GM04503 (cell line): ENCODE data around the gene TMEM154.
A peak's percentile ranks its signal among the peaks of the same experiment; 100 is the strongest.
"Not testable (repeated sequence)": the region's sequence is repeated elsewhere in the genome, so short reads cannot be mapped to it uniquely, and the experiment has no call there.

Experiments used
- DNase-seq: peaks from one replicate; pipeline ENCODE4 v3.0.0-alpha.2; 2012; ENCODE audit warnings: low read depth

TMEM154 gene

DNA sequence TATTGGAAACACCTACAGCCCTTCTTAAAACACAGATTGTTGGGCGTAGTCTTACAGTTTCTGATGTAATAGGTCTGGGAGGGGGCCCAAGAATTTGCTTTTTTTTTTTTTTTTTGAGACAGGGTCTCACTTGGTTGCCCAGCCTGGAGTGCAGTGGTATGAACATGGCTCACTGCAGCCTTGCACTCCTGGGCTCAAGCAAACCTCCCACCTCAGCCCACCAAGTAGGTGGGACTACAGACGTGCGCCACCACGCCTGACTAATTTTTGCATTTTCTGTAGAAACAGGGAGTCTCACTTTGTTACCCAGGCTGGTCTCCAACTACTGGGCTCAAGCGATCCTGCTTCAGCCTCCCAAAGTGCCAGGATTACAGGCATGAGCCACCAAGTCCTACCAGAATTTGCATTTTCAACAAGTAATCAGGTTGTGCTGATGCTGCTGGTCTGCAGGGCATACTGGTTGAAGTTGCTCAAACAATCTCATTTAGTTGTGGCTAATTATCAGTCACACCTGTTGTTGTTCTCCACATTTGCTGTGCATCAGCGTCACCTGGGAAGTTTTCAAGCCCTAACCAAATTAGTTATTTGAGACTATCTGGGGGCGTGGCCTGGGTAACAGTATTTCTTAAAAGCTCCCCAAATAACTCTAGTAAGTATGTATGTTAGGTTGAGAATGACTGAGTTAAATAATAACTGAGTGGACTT, 14.0 kb downstream of the TMEM154 start:
- no peak for DNase-seq

DNA sequence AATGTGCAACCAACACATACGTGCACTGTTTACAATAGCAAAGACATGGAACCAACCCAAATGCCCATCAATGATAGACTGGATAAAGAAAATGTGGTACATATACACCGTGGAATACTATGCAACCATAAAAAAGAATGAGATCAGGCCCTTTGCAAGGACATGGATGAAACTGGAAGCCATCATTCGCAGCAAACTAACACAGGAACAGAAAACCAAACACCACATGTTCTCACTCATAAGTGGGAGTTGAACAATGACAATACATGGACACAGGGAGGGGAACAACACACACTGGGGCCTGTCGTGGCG, 15.8 kb downstream of the TMEM154 start:
- DNase-seq: not testable (repeated sequence)

DNA sequence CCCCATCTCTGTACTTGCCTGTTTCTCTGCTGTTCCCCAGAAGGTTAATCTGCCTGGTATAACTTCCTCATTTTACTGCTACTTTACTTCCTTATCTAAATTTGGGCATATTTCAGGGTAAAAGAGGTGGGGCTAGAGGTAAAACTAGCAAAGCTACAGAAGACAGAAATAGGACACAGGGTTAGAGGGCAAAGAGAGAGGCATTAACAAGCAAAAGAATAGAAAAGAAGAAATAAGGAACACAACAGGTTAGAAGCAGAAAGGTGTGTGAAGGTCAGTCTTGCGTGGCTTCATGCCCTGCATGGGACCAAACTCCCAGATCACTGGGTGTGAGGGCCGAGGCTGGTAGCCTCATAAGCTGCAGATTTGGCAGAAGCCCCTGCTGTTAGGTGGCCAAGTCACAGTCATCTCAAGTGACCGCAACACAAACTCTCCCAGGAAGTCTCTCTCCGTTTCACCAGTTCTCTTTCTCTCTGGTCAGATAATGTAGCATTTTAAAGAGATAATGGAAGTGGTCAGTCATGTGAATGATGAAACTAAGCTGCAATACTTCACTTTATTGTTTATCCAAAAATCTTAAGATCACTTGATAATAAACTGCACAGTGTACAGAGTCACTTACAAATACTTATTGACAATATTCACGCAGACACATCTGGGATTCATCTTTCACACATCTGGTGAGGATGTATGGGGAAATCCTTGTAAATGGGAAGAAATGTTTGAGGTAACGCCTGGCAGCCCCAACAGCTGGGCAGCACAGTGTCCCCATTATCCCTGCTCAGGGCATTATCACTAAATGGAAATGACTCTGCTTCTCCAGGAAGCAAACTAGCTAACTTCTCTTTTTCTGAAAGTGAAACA, 16.4 kb downstream of the TMEM154 start:
- no peak for DNase-seq

DNA sequence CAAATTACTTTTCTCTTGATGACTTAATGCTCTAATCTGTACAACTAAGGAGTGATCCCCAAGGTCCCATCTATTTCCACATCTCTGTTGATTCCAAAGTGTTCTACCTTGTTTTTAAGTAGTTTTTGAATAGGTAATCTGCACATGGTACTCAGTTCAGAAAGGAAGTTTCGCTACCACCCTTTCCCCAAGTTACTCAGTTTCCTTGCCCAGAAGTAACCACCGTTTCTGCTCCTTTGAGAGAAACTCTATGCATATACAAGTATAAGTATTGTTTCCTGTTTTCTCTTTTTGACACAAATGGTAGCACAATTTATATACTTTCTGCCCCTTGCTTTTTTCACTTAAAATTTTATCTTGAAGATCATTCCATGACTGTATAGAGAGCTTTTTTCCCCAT, 18.1 kb downstream of the TMEM154 start:
- DNase-seq: no peak

DNA sequence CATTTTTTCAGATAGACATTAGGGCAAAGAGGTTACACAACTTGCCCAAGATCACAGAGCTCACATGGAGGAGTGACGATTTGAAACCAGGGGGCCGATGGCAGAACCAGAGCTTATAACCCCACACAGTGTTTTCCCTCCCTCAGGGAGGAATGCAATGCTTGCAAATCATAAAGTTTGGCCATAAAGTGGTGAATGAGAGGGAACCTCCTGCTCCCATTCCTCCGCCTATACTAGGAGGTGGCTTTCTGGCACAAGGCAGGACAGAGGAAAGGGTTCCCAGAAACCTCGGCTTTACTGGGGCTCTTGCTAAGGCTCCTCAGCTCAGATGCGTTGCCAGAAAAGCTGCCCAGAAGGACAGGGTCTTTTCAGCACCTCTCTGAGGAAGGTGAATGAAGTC, 19.3 kb downstream of the TMEM154 start:
- DNase-seq: no peak

DNA sequence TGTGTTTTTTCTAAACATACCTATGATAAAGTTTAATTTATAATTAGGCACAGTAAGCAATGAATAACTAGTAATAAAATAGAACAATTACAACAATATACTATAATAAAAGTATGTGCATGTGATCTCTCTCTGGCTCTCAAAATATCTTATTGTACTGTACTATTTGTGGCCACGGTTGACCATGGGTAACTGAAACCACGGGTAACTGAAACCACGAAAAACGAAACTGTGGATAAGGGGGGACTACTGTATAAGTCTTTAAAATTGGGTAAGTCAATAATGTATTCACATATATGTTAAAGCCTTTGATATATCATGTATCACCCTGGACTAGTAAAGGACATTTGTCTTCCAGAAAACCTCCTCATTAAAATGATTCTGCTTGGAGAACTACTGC, 20.0 kb downstream of the TMEM154 start:
- DNase-seq: no peak

DNA sequence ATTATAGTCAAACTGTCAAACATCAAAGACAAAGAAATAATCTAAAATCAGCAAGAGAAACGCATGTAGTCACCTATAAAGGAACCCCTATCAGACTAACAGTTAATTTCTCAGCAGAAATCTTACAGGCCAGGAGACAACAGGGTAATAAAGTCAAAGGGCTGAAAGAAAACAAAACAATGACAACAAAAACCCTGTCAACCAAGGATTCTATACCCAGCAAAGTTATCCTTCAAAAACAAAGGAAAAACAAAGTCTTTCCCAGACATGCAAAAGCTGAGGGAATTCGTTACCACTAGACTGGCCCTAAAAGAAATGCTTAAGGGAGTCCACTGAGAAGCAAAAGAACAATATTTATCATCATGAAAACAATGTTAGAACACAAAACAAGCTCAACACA, 22.1 kb downstream of the TMEM154 start:
- no peak for DNase-seq

DNA sequence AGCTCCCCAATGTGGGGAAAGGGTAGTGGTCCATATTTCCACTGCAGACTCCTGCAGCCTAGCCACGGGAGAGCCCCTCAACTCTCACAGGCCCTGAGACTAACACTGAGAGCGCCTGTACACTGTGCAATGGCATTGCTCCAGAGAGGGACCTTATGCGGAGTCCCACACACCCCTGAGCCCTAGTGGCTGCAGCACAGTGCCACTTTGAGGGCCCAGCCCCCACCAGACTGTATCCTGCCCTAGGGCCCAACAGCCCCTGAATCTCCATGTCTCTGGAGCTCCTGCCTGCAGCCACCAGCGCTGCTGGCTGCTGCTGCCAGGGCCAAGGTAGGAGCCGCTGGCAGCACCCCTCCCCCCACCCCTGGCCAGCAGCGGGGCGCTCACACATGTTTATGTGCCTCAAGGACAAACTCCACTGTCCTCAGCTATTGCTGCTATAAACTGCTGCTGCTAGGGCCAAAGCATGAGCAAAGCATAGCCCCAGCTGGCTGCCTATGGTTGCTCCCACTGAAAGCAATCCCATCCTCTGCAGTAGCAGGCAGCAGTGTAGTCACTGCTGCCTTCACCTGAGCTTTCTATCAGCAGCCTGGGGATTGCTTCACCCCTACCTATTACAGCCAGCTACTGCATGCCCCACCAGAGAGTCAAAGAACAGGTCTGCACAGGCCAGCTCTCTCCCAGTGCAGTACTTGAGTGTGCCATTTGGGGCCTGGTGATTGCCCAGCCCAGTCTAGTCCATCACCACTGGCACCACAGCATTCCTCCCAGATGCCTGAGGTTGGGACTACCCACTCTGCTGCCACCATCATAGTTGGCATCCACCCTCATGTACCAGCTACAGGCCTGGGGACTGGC, 24.3 kb downstream of the TMEM154 start:
- no peak for DNase-seq

DNA sequence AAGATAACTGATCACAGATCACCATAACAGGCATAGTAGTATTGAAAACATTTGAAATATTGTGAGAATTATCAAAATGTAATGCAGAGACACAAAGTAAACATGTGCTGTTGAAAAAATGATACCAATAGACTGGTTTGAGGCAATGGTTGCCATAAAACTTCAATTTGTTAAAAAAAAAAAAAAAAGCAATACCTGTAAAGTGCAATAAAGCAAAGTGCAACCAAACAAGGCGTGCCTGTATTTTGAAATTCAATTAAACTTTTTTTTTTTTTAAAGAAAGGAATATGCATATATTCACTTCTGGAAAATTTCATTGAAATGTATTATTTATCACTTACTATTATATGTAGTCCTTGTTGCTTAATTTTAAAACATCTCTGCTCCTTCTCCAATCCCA, 27.7 kb downstream of the TMEM154 start:
- no peak for DNase-seq

DNA sequence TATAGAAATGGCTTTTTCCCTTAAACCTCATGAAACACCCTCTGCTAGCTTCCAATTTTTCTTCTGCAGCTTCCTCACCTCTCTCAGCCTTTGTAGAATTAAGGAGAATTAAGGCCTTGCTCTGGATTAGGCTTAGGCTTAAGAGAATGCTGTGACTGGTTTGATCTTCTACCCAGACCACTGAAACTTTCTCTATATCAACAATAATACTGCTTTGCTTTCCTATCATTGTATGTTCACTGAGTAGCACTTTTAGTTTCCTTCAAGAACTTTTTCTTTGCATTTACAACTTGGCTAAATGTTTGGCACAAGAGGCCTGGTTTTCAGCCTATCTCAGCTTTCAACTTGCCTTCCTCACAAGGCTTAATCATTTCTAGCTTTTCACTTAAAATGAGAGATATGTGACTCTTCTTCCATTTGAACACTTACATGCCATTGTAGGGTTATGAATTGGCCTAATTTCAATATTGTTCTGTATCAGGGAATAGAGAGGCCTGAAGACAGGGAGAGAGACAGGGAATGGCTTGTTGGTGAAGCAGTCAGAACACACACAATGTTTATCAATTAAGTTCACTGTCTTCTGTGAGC, 28.2 kb downstream of the TMEM154 start:
- DNase-seq: no peak

DNA sequence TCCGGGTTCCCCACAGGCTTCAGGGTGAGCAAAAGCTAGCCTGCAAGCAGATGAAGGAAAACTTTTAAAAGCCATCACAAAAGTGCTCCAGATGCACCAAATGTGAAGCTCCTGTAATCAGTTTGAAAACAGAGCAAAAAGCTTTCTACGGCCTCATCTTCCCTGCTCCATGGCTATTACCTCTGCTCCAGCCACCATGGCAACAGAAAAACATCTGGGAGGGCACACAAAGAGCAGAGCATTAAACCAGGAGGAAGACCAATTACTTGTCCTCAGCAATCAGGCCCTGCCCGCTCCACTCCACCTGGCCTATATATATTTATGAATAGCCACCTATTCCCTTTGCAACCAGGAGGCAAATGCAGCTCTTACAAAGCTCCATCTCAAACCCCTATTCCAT, 33.6 kb downstream of the TMEM154 start:
- DNase-seq: no peak

DNA sequence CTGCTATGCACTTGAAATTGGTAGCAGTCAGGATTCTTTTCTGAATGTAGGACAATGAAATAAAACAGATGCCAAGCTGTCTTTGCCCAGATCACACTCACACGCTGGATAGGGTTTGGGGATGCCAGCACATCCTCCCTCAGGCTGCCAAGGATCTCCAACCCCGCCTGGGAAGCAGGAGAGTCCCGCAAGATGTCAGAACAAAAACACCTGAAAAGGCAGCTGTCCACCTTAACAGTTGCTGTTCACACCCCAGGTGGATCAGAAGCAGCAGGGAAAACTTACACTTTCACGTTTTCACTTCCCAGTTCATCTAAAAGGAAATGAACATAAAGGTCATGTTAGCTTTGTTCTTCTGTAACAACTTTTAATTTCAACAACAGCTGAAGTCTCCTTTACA, 35.7 kb downstream of the TMEM154 start:
- DNase-seq: no peak

DNA sequence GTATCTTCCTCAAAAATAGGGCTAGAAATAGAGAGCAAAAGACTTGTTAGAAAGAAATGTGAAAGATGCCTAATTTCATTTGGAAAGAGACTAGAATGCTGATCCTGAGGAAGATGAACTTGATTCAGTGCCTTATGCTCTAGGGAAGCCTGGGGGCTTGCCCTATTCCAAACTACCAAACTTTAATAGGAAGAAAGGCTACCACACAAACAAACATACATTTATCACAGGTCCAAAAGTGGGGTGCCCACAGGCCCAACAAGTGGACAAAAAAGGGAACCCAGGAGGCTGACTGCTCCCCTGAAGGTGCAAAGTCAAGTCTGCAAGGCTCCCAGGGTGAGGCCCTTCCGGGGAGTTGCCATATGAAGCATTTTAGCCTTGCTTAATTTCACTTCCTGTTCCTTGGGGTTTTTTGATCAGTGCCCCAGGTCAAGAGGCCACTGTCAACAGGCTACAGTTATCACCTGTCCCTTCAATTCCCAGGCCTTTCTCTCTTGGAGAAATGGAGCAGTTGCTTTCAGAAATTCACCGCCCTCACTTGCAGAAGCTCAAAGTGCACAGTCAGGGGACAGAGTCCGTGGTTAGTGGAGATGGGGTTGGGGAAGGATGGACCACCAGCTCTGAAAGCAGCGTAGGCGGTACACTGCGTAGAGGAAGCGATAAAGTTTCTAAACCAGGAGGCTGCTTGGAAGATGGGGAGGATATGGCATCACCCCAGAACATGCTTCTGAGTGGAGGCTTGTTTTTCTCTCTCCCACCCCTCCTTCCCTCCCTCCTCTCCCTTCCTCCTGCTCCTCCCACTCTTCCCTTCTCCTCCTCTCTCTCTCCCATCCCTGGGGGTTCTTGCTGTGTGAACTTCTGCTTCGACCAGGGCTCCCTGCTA, 36.4 kb downstream of the TMEM154 start:
- DNase-seq: no peak

DNA sequence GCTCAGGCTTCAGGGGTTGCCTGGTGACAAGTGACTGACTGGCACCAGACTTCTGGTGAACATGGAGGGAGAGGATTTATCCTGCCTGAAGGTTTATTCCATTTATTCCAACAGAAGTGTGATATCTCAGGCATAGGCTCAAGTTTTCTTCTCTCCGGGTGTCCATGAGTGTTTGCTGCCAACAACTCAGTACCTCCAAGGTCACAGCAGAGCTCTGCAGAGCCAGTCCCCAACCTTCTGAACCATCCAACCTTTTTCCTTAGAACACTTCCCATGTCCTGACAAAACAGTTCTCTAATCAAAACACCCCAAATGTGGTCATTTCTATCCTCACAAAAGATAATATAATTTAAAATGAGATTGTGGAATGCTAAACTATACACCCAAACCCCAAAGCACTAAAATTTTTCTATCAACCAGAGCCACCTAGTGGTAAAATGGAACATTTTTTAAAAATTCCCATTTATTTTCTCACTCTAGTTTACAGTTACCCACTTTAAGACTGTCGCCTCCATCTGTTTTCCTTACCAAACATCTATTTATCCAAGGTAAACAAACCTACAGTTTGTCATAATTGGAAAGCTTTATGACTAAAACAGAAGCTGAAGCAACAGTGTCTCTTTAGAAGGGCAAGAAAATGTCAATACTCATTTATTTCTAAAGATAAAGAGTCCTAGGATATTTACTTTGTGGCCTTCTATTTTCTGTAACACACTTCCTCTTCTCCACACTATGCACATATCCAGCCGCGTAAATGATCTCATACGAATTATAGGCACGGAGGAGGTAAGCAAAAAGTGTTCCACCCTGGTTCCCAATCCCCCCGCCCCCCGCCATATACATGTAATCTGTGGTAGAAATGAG, 39.5 kb downstream of the TMEM154 start:
- no peak for DNase-seq

DNA sequence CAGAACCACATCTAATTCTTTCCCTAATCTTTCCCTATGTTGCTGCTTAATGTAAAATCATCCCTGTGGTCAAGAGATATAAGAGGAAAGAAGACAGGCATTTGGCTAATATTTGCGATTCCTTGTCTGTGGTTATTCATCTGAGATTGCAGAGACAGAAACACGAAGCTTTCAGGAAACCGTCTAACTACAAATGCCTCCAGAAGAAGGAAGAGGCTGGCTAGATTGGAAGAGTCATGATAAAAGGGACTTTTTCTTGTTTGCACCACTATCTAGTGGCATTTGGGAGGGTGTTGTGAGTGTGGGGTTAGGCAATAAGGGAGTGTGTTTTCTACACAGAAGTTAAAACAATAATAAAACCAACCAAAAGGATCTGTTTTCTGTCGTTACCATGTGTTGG, 43.9 kb downstream of the TMEM154 start:
- no peak for DNase-seq

DNA sequence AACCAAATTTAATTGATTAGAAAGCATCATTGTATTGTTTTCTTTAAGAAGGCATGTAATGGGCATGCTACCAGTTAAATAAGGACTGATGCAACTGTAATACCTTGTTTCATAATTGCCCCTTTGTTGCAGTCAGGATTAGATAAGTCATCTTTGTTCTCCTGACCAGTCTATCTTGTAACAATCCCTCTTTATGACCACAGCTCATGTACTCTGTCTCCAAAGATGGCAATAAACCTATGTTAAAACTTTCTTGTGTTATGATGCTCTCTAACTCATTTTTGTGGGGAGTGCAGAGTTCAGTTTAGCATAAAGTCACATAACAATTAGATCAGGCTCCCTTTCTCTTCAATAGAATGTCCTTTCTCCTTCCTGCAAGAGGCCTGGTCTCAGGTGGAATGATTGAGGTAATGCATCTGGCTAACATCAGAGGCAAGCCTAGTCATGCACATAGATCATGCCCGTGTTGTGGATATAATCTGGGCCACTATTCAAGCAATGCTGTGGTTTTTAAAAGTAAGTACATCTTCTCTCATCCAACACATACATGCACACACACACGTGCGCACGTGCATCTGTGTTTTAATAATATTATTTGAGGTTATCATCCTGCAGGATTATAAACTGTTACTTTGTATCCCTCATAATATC, 45.6 kb downstream of the TMEM154 start:
- no peak for DNase-seq

DNA sequence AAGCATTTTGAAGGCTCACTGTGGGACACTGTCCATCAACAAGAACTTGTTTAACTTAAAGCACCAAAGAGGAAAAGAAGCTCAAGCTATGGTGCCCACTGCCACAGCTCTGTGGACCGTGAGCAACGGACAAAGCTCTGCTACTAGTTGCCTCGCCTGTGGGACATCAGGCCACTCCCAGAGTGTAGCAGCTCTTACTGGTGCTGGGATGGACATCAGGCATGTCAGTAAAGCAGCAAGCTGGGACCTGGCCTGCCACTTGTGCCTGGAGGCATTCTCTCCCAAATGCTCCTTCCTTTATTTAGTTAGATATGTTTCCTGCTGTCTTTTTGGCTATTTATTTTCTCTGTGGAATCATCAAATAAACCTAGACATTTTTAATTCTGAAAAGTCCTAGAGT, 46.7 kb downstream of the TMEM154 start:
- DNase-seq: no peak

DNA sequence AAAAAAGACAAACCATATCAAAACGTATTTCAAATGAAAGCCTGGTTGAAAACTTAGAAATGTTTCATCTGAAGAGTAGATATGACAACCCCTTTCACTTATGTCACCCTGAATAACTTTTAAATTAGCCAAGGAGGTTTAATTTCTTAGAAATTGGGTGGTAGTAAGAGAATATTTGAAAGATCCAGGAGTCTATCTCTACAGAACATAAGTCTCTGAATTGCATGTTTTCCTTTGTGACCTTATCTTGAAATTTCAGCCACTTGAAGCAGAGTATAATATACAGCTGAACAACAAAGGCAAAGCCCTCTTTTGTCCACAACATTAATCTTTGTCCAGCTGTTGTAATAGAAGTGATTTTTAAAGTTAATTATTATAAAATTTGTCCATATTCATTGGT, 49.5 kb downstream of the TMEM154 start:
- DNase-seq: no peak

DNA sequence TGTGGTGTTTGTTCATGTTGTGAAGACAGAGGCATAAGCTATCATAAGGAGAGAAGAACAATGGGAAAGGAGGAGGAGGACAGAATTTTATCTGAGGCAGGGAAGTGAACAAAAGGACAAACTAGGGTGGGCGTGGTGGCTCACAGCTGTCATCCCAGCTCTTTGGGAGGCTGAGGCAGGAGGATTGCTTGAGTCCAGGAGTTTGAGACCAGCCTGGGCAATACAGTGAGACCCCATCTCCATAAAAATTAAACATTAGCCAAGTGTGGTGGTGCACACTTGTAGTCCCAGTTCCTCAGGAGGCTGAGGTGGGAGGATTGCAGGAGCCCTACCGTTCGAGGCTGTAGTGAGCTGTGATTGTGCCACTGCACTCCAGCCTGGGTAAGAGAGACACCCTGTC, 49.9 kb downstream of the TMEM154 start:
- DNase-seq: no peak

DNA sequence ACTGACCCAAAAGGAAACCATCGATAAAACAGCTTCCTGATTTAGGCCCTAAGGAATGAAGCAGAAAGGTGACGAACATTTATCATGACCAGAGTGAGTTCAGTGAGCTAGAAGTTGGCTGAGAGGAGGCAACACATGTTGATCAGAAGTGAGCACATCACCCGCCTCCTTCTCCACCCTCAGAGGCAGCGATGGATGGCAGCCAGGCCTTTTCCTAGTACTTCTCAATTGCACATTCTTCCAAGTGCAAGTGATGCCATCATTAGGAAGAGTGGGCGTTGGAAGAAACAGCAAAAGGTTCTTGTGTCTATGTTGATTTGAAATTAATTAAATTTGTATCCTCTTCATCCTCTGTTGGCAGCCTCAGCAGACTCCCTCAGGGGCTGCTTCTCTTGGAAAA, 51.7 kb downstream of the TMEM154 start:
- DNase-seq: peak; percentile 31
